OCI-M2 (cell line): Measurements from ENCODE around the gene GRID1.

Source experiments
- DNase-seq: peaks from one replicate; lab custom pipeline; 2025; ENCODE audit not compliant: unreplicated experiment; lab: John Stamatoyannopoulos, UW

GRID1 gene

GRCh38 chr10:86197166-86197790 lies 169.3 kb downstream of the GRID1 start:
- DNase-seq, result no peak

- no peak for DNase-seq
Observed at GRCh38 chr10:86195521-86196157, 171.0 kb downstream of the GRID1 start.

- no peak for DNase-seq
Observed at GRCh38 chr10:86194684-86195083, 171.9 kb downstream of the GRID1 start.

- DNase-seq, result no peak
Observed at GRCh38 chr10:86193841-86194240, 172.8 kb downstream of the GRID1 start.

GRCh38 chr10:86192691-86193090 lies 173.9 kb downstream of the GRID1 start:
- DNase-seq, result no peak

- no peak for DNase-seq
Observed at GRCh38 chr10:86192147-86192546, 174.4 kb downstream of the GRID1 start.

GRCh38 chr10:86191686-86192085 lies 174.9 kb downstream of the GRID1 start:
- DNase-seq, result no peak

GRCh38 chr10:86191166-86191565 lies 175.4 kb downstream of the GRID1 start:
- DNase-seq, result no peak

- no peak for DNase-seq
Observed at GRCh38 chr10:86190291-86190690, 176.3 kb downstream of the GRID1 start.

GRCh38 chr10:86189891-86190290 lies 176.7 kb downstream of the GRID1 start:
- DNase-seq, result no peak

- no peak for DNase-seq
Observed at GRCh38 chr10:86188796-86189558, 177.6 kb downstream of the GRID1 start.

GRCh38 chr10:86188326-86188725 lies 178.3 kb downstream of the GRID1 start:
- no peak for DNase-seq

- DNase-seq, result no peak
Observed at GRCh38 chr10:86187499-86188239, 178.9 kb downstream of the GRID1 start.

- DNase-seq, result no peak
Observed at GRCh38 chr10:86186633-86187032, 180.0 kb downstream of the GRID1 start.

GRCh38 chr10:86182595-86182994 lies 184.0 kb downstream of the GRID1 start:
- no peak for DNase-seq

GRCh38 chr10:86182150-86182549 lies 184.4 kb downstream of the GRID1 start:
- no peak for DNase-seq

- no peak for DNase-seq
Observed at GRCh38 chr10:86180861-86181260, 185.7 kb downstream of the GRID1 start.

GRCh38 chr10:86179961-86180360 lies 186.6 kb downstream of the GRID1 start:
- no peak for DNase-seq

GRCh38 chr10:86179153-86179524 lies 187.5 kb downstream of the GRID1 start:
- no peak for DNase-seq

- DNase-seq, result no peak
Observed at GRCh38 chr10:86178401-86179152, 188.0 kb downstream of the GRID1 start.
